GM23338 (cell line): ENCODE results near the gene RGPD8. TPM values are rescaled to one million over a fixed set of nuclear protein-coding genes. Genes with fewer than 3 reads are reported as not detected.
"Not testable (repeated sequence)": the region's sequence is repeated elsewhere in the genome, so short reads cannot be mapped to it uniquely, and the experiment has no call there.

Experiments
- ATAC-seq: fragments of 200-7000 bp; cut with Tn5 transposase; 3 replicates; pipeline ENCODE4 v1.9.1; 2020
- DNase-seq: peaks from one replicate; pipeline ENCODE4 v3.0.0-alpha.2; 2015; ENCODE audit warnings: low spot score
- H2AFZ ChIP-seq: fragments of 200-600 bp; sonication (generic); 2 replicates; pipeline ENCODE4 v1.8.0; 2016; ENCODE audit warnings: antibody characterized with exemption, mild to moderate bottlenecking, moderate library complexity
- H3F3A ChIP-seq: fragments of 200-600 bp; sonication (generic); replicated peaks from 2 replicates; pipeline ENCODE4 v1.8.0; 2017; ENCODE audit warnings: antibody characterized with exemption, mixed run types, low read depth
- H3K27ac ChIP-seq: fragments of 200-600 bp; sonication (generic); 2 replicates; pipeline ENCODE4 v1.6.1; 2016; ENCODE audit warnings: low read depth
- H3K27me3 ChIP-seq: fragments of 200-600 bp; sonication (generic); 2 replicates; pipeline ENCODE4 v1.8.0; 2016; ENCODE audit warnings: mild to moderate bottlenecking, mixed run types, moderate library complexity; ENCODE audit not compliant: insufficient read depth
- H3K36me3 ChIP-seq: fragments of 200-600 bp; sonication (generic); 2 replicates; pipeline ENCODE4 v1.8.0; 2016; ENCODE audit warnings: mild to moderate bottlenecking; ENCODE audit not compliant: insufficient read depth
- H3K4me1 ChIP-seq: fragments of 200-600 bp; sonication (generic); 2 replicates; pipeline ENCODE4 v1.8.0; 2016; ENCODE audit warnings: mild to moderate bottlenecking, moderate library complexity; ENCODE audit not compliant: insufficient read depth
- H3K4me2 ChIP-seq: fragments of 200-600 bp; sonication (generic); 2 replicates; pipeline ENCODE4 v1.7.1; 2017; ENCODE audit warnings: mixed run types
- H3K4me3 ChIP-seq: fragments of 200-600 bp; sonication (generic); 2 replicates; pipeline ENCODE4 v1.6.1; 2016; ENCODE audit warnings: mixed run types
- H3K79me2 ChIP-seq: fragments of 200-600 bp; sonication (generic); replicated peaks from 2 replicates; pipeline ENCODE4 v1.8.0; 2017; ENCODE audit warnings: mild to moderate bottlenecking; ENCODE audit not compliant: insufficient read depth
- H3K9me2 ChIP-seq: fragments of 200-600 bp; sonication (generic); 2 replicates; pipeline ENCODE4 v1.8.0; 2017; ENCODE audit not compliant: insufficient read depth
- H4K20me1 ChIP-seq: fragments of 200-600 bp; sonication (generic); replicated peaks from 2 replicates; pipeline ENCODE4 v1.8.0; 2017; ENCODE audit warnings: mild to moderate bottlenecking; ENCODE audit not compliant: insufficient read depth
- H3K27ac Mint-ChIP-seq: 2 replicates; pipeline ENCODE4 v1.8.0; 2020; ENCODE audit warnings: inconsistent platforms, mild to moderate bottlenecking, moderate library complexity, mixed read lengths
- H3K27me3 Mint-ChIP-seq: 3 replicates; pipeline ENCODE4 v1.8.0; 2022; ENCODE audit warnings: low read depth, mild to moderate bottlenecking, moderate library complexity, mixed read lengths, inconsistent platforms; ENCODE audit not compliant: insufficient read depth, poor library complexity
- H3K36me3 Mint-ChIP-seq: 3 replicates; pipeline ENCODE4 v1.8.0; 2021; ENCODE audit warnings: low read depth, mild to moderate bottlenecking, inconsistent platforms, moderate library complexity, mixed read lengths
- H3K4me1 Mint-ChIP-seq: 3 replicates; pipeline ENCODE4 v1.8.0; 2020; ENCODE audit warnings: mild to moderate bottlenecking, inconsistent platforms, mixed read lengths
- H3K4me3 Mint-ChIP-seq: 3 replicates; pipeline ENCODE4 v1.8.0; 2021; ENCODE audit warnings: moderate library complexity, mild to moderate bottlenecking, inconsistent platforms, mixed read lengths
- H3K9me3 Mint-ChIP-seq: 3 replicates; pipeline ENCODE4 v1.8.0; 2020; ENCODE audit warnings: moderate library complexity, mild to moderate bottlenecking, inconsistent platforms, mixed read lengths
- polyA plus RNA-seq: library from polyadenylated mRNA; unstranded; fragments of >200 nt; fragmentation: Nextera tagmentation; extraction: Ambion mirVana; gene quantifications from 2 replicates; pipeline ENCODE4 v1.2.1, GENCODE V29; 2016
- total RNA-seq: library from RNA; depleted of rRNA; stranded (reverse); fragments of >200 nt; shearing (Covaris generic); gene quantifications from 2 replicates; pipeline ENCODE4 v1.2.3, GENCODE V29; 2014

RGPD8 gene
- total and polyA plus RNA-seq, 2 experiments from 2014 or later, result 1.1 to 8.6 TPM

- not testable (repeated sequence) for H3K36me3 Mint-ChIP-seq, H4K20me1 ChIP-seq, H3K4me3 Mint-ChIP-seq, H3K4me1 Mint-ChIP-seq, H3F3A ChIP-seq, H2AFZ ChIP-seq, DNase-seq, H3K27me3 ChIP-seq, H3K27ac Mint-ChIP-seq, H3K27me3 Mint-ChIP-seq, H3K79me2 ChIP-seq, H3K4me3 ChIP-seq, H3K9me2 ChIP-seq, ATAC-seq, H3K9me3 Mint-ChIP-seq, H3K4me2 ChIP-seq, H3K36me3 ChIP-seq, H3K27ac ChIP-seq, H3K4me1 ChIP-seq
Observed at GRCh38 chr2:112444256-112444655, 10.8 kb upstream of the RGPD8 start.

- H3K27ac ChIP-seq, H3K4me1 ChIP-seq, H3K79me2 ChIP-seq, H3K9me3 Mint-ChIP-seq, H3K4me2 ChIP-seq, H3K4me3 Mint-ChIP-seq, H3K27me3 ChIP-seq, H3K4me1 Mint-ChIP-seq, DNase-seq, H3K27ac Mint-ChIP-seq, H3K36me3 Mint-ChIP-seq, H2AFZ ChIP-seq, H3K27me3 Mint-ChIP-seq, H3K9me2 ChIP-seq, H3K36me3 ChIP-seq, H3K4me3 ChIP-seq, ATAC-seq, H3F3A ChIP-seq, H4K20me1 ChIP-seq: not testable (repeated sequence)
Observed at GRCh38 chr2:112438603-112439261, 5.3 kb upstream of the RGPD8 start.

GRCh38 chr2:112437405-112437831 lies 4.0 kb upstream of the RGPD8 start:
- not testable (repeated sequence) for H3K27ac Mint-ChIP-seq, H3K36me3 Mint-ChIP-seq, H3K4me3 Mint-ChIP-seq, H3K27me3 Mint-ChIP-seq, ATAC-seq, H4K20me1 ChIP-seq, H3K4me1 Mint-ChIP-seq, H3K4me3 ChIP-seq, H3K4me1 ChIP-seq, H3K36me3 ChIP-seq, H3K27me3 ChIP-seq, H3K9me2 ChIP-seq, H3K4me2 ChIP-seq, H3F3A ChIP-seq, H2AFZ ChIP-seq, DNase-seq, H3K27ac ChIP-seq, H3K79me2 ChIP-seq, H3K9me3 Mint-ChIP-seq

- not testable (repeated sequence) for H3K4me1 Mint-ChIP-seq, H3K4me3 Mint-ChIP-seq, H2AFZ ChIP-seq
Observed at GRCh38 chr2:112436993-112437392, 3.5 kb upstream of the RGPD8 start.

GRCh38 chr2:112435716-112436431 lies 2.4 kb upstream of the RGPD8 start:
- not testable (repeated sequence) for H3K36me3 Mint-ChIP-seq, H3K27me3 ChIP-seq, H2AFZ ChIP-seq, H4K20me1 ChIP-seq, H3K4me2 ChIP-seq, DNase-seq, H3K9me3 Mint-ChIP-seq, H3K79me2 ChIP-seq, H3F3A ChIP-seq, H3K36me3 ChIP-seq, H3K4me1 Mint-ChIP-seq, H3K4me3 Mint-ChIP-seq, H3K27ac ChIP-seq, H3K4me3 ChIP-seq, ATAC-seq, H3K9me2 ChIP-seq, H3K27ac Mint-ChIP-seq, H3K27me3 Mint-ChIP-seq, H3K4me1 ChIP-seq

More at GRCh38 chr2:112436993-112437392, 3.5 kb upstream of the RGPD8 start:
- H4K20me1 ChIP-seq, H3K36me3 Mint-ChIP-seq, H3K4me3 ChIP-seq, H3K27ac Mint-ChIP-seq, ATAC-seq, H3K4me2 ChIP-seq, H3K9me2 ChIP-seq, H3K27me3 ChIP-seq, H3K36me3 ChIP-seq, H3K9me3 Mint-ChIP-seq, H3K27ac ChIP-seq, DNase-seq, H3K79me2 ChIP-seq, H3K4me1 ChIP-seq, H3F3A ChIP-seq, H3K27me3 Mint-ChIP-seq: not testable (repeated sequence)

- H3K36me3 Mint-ChIP-seq, H3K27me3 Mint-ChIP-seq, H4K20me1 ChIP-seq, H3K4me1 Mint-ChIP-seq, DNase-seq, H3K9me2 ChIP-seq, H3K4me2 ChIP-seq, H3K4me1 ChIP-seq, H3K36me3 ChIP-seq, H3F3A ChIP-seq, H3K79me2 ChIP-seq, H3K4me3 Mint-ChIP-seq, H3K4me3 ChIP-seq, H3K27ac ChIP-seq, H3K27ac Mint-ChIP-seq, H3K9me3 Mint-ChIP-seq, H3K27me3 ChIP-seq: not testable (repeated sequence)
- peak overlapping the region; percentile 14; the same call in 1 of the 2 replicates for H2AFZ ChIP-seq
- peak; percentile 10 for ATAC-seq
Observed at GRCh38 chr2:112434890-112435715, 1.7 kb upstream of the RGPD8 start.
